Muscle of leg (tissue), 11 donors: Measurements from ENCODE around the gene MUSTN1. TPM values are rescaled to one million over a fixed set of nuclear protein-coding genes. Genes with fewer than 3 reads are reported as not detected.

Experiments used
- DNase-seq: peaks from one replicate; pipeline ENCODE4 v3.0.0; 2013
- H3K27ac ChIP-seq: one replicate; pipeline ENCODE4 v1.5.1; 2013; ENCODE audit warnings: mild to moderate bottlenecking, low read length, control low read depth
- H3K27me3 ChIP-seq: one replicate; pipeline ENCODE4 v1.6.1; 2013; ENCODE audit warnings: low read length; ENCODE audit not compliant: control insufficient read depth, insufficient read depth
- H3K36me3 ChIP-seq: one replicate; pipeline ENCODE4 v1.6.1; 2013; ENCODE audit warnings: low read length; ENCODE audit not compliant: control insufficient read depth, insufficient read depth
- H3K4me1 ChIP-seq: one replicate; pipeline ENCODE4 v1.6.1; 2013; ENCODE audit warnings: low read length; ENCODE audit not compliant: control insufficient read depth, insufficient read depth
- H3K4me3 ChIP-seq: one replicate; pipeline ENCODE4 v1.5.1; 2013; ENCODE audit warnings: low read length, control low read depth
- H3K9me3 ChIP-seq: replicated peaks from 2 replicates; pipeline ENCODE4 v1.6.1; 2013; ENCODE audit warnings: low read depth, low read length; ENCODE audit not compliant: control insufficient read depth
- WGBS: methylation state at CpG from one replicate; pipeline ENCODE4 v1.1.5; 2013; ENCODE audit warnings: missing lambda C conversion rate; ENCODE audit not compliant: insufficient coverage; 5-methylcytosine and 5-hydroxymethylcytosine counted together
- polyA plus RNA-seq, 8 donors: library from polyadenylated mRNA; unstranded; fragments of 120-200 nt; gene quantifications; one replicate each; pipeline versions ENCODE4 v1.2.1 to v1.2.3, GENCODE V29; 2013; ENCODE audit warnings: inconsistent platforms in 1 of 8, low replicate concordance in 1 of 8; ENCODE audit not compliant: insufficient read length in 8 of 8, insufficient read depth in 1 of 8
- total RNA-seq: library from RNA; stranded (reverse); fragments of 120-200 nt; gene quantifications from one replicate; pipeline ENCODE4 v1.2.4, GENCODE V29; 2013

MUSTN1 gene
- total and polyA plus RNA-seq, 9 donors = 93.5 to 168 (median 126) TPM

DNA sequence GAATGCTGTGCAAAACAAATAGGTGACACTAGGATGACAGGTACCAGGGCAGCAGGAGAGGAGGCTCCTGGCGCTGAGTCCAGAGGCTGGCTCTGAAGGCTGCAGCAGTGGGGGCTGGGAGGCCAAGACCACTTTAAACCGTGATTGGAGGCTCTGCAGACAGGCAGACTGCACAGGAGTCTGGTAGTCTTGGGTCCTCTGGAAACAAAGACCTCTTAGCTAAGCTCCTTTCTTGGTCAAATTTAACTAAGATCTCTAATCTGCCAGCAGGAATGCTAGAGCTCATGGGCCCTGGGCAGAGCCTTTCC, 4.4 kb upstream of the MUSTN1 start:
- 75% methylated on average over 2 of the region's 2 CpGs for WGBS
- peaks cover 33% of the 10 kb centered on the region for H3K36me3 ChIP-seq

DNA sequence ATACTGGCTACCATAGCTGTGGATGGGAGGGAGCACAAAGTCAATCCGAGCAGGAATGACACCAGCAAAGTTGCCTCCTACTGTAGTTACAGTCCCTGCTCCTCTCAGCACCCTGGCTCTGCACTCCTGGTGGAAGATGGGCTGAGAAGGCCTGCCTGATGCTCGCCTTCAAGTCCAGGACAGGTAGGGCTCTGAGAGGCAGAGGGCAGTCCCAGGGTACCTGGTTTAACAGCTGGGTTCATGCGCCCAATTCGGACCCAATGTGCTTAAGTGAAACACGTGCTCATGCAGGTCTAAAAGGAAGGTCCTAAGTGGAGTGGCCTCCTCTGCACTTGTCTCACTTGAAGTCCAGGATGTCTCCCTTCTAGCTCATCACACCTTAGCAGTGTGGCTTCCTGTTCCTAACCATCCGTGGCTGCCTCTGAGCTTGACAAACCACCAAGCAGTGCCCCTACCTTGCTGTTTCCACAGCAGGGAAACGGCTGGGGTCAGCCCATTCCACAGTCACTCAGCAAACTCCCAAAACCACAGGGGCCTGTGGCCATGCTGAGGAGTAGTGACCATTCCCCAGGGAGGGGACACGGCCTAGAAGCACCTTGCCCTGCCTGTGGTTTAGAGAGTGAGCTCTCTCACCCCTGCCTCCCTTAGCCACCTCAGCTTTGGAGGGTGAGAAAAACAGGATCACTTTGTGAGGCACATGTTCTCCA, 3.9 kb upstream of the MUSTN1 start:
- no peaks in the 10 kb centered on the region for H3K27me3 ChIP-seq

More for the DNA sequence above, 4.4 kb upstream of the MUSTN1 start:
- no peak for DNase-seq
- Histone ChIP-seq H3K27ac (no peak overlapping the region), H3K9me3 (no peaks in the 10 kb centered on the region), H3K4me1 (peaks cover 73% of the 10 kb centered on the region), H3K4me3 (no peak overlapping the region), H3K27me3 (no peaks in the 10 kb centered on the region)

DNA sequence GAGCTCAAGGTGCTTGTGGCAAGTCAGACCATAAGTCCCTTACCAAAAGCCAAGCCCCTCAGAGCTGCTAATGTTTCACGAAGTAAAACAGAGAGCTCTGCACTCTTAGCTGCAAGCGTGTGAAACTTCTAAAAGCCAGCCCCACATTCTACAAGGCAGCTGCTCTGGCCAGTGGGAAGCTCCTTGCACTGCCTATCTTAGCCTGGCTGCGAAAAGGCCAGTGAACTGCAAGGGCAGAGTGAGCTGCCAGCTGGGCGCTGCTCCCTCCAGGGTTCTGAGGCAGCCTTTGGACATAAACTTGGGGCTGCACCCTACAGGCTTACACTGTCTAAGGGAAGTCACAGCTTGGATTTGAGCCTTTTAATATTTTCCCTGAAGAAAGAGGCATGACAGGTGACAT, 2.2 kb upstream of the MUSTN1 start:
- peaks cover 73% of the 10 kb centered on the region for H3K4me1 ChIP-seq
- H3K4me3 ChIP-seq = no peak overlapping the region
- peak overlapping the region; percentile 92 for H3K27ac ChIP-seq
- H3K27me3 ChIP-seq = no peaks in the 10 kb centered on the region
- peaks cover 23% of the 10 kb centered on the region for H3K36me3 ChIP-seq
- WGBS = 70% methylated on average over 4 of the region's 4 CpGs
- peak; percentile 62 for DNase-seq
- no peaks in the 10 kb centered on the region for H3K9me3 ChIP-seq

More for the DNA sequence above, 3.9 kb upstream of the MUSTN1 start:
- peaks cover 73% of the 10 kb centered on the region for H3K4me1 ChIP-seq
- H3K9me3 ChIP-seq = no peaks in the 10 kb centered on the region
- 86% methylated on average over 7 of the region's 8 CpGs for WGBS
- H3K36me3 ChIP-seq = peaks cover 30% of the 10 kb centered on the region
- H3K4me3 ChIP-seq = no peak overlapping the region
- no peak overlapping the region for H3K27ac ChIP-seq
- no peak for DNase-seq

DNA sequence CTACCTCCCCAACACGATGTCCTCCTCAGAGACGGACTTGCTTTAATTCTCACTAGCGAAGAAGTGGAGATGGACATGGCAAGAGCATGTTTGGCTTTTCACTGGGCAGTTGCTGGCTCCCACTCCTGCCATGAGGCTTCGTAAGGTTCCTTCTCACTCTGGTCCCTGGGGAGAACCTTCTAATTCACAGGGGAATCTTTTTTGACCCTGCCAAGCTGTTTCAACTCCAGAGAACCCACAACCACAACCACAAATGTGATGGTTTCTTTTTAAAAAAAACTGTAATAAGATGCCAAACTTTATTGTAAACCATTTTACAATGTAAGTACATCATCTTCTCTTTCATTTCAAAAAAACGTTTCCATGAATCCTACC, 1.6 kb upstream of the MUSTN1 start:
- H3K27ac ChIP-seq = peak overlapping the region; percentile 92
- H3K9me3 ChIP-seq = no peaks in the 10 kb centered on the region
- 83% methylated on average over 4 of the region's 5 CpGs for WGBS
- H3K36me3 ChIP-seq = peaks cover 23% of the 10 kb centered on the region
- no peak for DNase-seq
- H3K4me3 ChIP-seq = no peak overlapping the region
- no peaks in the 10 kb centered on the region for H3K27me3 ChIP-seq
- peaks cover 73% of the 10 kb centered on the region for H3K4me1 ChIP-seq

DNA sequence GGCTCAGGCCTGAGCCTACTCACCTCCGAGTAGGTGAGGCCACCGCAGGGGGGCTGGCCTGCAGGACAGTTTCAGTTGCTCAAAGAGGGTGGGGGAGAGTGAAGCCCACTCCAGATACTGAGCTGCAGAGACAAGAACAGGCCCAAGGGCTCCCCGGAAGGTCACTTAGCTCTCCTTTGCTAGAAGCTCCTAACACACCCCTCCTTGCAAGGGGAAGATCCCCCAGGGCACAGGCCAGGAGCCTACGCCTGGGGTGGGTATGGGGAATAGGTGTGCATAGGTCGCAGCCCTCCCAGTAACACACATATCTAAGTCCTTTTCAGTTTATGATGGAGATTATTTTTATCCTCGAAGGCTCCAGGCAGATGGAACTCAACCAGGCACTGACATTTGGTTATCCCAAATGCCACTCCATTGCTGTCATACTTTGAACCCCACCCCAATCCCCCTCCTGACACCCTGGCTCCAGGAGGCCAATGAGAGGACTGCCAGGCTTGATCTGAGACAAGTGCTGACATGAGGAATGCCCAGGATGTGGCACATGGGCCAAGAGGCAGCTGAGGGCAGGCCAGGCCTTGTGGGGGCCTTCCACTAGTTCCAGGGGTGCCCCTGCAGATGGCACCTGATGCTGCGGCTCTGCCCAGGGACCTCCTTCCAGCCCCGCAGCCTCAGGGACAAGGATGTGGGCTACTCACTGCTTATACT, 1.1 kb upstream of the MUSTN1 start:
- 58% methylated on average over 3 of the region's 8 CpGs for WGBS
- Histone ChIP-seq H3K9me3 (no peaks in the 10 kb centered on the region), H3K27ac (peak overlapping the region; percentile 92), H3K27me3 (no peaks in the 10 kb centered on the region), H3K4me3 (peak overlapping the region; percentile 5), H3K36me3 (peaks cover 23% of the 10 kb centered on the region), H3K4me1 (peaks cover 73% of the 10 kb centered on the region)
- peak; percentile 77 for DNase-seq

DNA sequence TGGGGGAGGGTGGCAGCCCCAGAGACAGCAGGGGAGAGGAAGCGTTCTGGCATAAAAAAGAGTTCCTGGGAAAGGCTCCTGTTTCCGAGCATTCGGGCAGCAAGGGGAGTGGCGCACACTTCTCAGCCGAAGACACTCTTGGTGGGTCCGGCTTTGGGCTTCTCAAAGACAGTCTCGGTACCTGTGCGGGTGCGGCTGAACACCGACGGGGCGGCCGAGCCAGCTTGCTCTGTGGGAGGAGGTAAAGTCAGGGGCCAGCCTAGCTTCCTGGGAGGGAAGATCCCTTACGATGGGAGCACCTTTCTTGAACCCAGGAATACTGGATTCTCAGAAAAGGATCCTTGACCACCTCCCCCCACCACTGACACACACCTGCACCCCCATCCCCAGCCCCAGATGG, 1.6 kb downstream of the MUSTN1 start:
- no peaks in the 10 kb centered on the region for H3K9me3 ChIP-seq
- H3K4me1 ChIP-seq = peaks cover 73% of the 10 kb centered on the region
- H3K36me3 ChIP-seq = peaks cover 18% of the 10 kb centered on the region
- peak overlapping the region; percentile 63 for H3K4me3 ChIP-seq
- H3K27ac ChIP-seq = no peak overlapping the region
- WGBS = 86% methylated on average over 14 of the region's 14 CpGs
- H3K27me3 ChIP-seq = no peaks in the 10 kb centered on the region
- DNase-seq = no peak

DNA sequence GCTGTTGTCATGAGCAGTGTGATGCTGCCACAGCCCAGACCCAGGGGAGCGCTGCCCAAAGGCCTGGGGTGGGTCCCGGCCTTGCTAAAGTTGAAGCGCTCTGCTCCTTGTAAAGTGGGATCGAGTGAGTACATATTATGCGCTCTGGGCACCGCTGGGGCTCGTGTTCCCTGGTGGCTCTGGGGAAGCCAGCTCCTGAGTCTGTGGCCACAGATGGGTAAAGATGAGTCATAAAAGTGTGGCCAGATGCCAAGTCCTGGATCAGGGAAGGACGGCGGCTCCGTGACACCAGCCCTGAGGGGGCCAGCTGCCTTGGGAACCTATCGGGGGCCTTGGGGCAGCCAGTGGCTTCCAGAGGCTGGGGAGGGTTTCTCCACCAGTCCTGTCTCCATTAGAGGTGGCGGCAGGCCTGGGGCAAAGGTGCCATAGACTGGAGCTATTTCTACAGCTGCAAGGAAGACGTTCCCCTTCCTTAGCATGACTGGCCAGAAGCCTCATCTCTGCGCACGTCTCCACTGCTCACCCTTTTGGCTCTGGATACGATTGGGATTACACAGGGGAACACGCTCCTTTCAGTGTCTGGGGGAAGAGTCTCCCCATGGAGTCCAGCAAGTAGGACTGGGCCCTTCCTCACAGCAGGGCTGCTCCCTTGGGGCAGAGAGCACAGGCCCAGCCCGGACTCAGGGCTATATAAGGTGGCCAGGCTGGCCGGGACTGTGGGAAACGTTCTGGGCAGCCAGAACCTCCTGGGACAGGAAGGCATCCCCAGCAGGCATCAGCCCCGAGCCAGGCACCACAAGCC, 3.1 kb downstream of the MUSTN1 start:
- H3K4me1 ChIP-seq = peaks cover 60% of the 10 kb centered on the region
- H3K27ac ChIP-seq = peak overlapping the region; percentile 29
- H3K36me3 ChIP-seq = peaks cover 15% of the 10 kb centered on the region
- H3K27me3 ChIP-seq = no peaks in the 10 kb centered on the region
- WGBS = 54% methylated on average over 18 of the region's 21 CpGs
- no peak overlapping the region for H3K4me3 ChIP-seq
- peak; percentile 73 for DNase-seq
- no peaks in the 10 kb centered on the region for H3K9me3 ChIP-seq

DNA sequence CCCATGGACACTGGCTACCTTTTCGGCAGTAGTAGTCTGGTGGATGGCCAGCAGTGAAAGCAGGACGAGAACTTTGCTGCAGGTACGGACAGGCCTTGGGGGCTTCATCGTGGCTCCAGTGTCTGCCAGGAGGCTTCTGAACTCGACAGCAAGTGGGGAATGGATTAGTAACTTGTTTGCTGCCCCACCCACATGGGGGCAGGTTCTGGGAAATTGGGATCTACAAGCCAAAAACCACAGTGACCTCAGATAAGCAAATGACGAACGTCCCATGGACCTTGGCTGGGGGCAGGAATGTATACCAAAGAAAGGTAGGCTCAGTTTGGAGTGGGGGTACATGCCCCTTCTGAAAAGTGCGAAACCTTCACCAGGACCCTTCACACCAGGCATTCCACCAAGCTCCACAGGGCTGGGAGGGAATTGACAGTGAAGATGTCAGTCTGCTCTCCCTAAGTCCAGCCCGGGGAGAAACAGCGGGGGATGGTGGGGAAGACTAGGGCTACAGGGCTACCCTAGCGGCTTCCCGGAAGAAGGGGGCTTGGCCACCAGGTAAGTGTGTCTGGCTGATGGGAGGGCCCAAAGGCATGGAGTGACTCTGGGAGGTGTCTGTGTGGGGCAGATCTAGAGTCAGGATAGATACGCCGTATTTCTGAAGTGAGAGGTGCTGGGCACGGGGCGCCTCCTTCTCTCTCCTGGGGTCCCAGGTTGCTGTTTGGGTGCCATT, 4.1 kb downstream of the MUSTN1 start, which contains the start of gene ITIH4:
ITIH4 (minus strand) TSS at position 138 of the 724 bp plus-strand sequence; CDS start at position 108, 30 bp downstream.
- Histone ChIP-seq H3K36me3 (peaks cover 16% of the 10 kb centered on the region), H3K9me3 (no peaks in the 10 kb centered on the region), H3K27me3 (no peaks in the 10 kb centered on the region), H3K4me1 (peaks cover 50% of the 10 kb centered on the region), H3K27ac (peak within 1 kb of the TSS; percentile 25), H3K4me3 (no peak within 1 kb of the TSS)
- WGBS = 77% methylated on average over 8 of the region's 16 CpGs
- no peak for DNase-seq

DNA sequence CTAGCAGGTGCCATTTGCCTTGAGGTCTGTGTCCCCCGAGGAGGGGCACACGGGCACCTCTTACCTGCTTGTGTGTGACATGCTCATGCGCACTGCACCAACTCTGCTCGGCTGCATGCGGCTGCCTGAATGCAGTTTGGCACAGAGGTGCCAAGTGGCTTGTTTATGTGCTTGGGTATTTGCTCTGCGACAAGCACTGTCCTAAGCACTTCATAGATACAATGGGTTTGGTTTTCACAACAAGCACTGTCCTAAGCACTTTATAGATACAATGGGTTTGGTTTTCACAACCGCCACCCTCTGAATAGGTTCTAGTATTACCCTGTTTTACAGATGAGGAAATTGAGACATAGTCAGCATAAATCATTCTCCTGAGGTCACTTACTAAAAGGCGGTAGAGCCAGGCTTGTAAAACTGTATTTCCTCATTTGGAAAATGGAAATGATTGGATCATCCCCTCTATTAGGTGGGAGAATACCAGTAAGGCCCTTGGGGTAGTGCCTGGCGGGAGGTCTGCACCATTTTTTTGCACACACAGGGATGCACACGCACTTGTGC, 4.8 kb downstream of the MUSTN1 start:
- no peak for DNase-seq
- Histone ChIP-seq H3K36me3 (peaks cover 16% of the 10 kb centered on the region), H3K27ac (no peak overlapping the region), H3K4me3 (no peak overlapping the region), H3K9me3 (no peaks in the 10 kb centered on the region), H3K27me3 (no peaks in the 10 kb centered on the region), H3K4me1 (peaks cover 42% of the 10 kb centered on the region)
- 100% methylated on average over 2 of the region's 10 CpGs for WGBS
